Activated effector memory CD4-positive, alpha-beta T cell treated with anti-CD3 and anti-CD28 coated beads, Interleukin-2, amount 50 U/mL, for 16 hours (primary cell): Measurements from ENCODE around the gene PPP1R12B.
"Not testable (repeated sequence)": the region's sequence is repeated elsewhere in the genome, so short reads cannot be mapped to it uniquely, and the experiment has no call there.

Experiments
- DNase-seq: peaks from one replicate; pipeline ENCODE4 v3.0.0-alpha.2; 2020

PPP1R12B gene

GRCh38 chr1:202493112-202493511, 144.6 kb downstream of the PPP1R12B start:
- DNase-seq, result not testable (repeated sequence)

GRCh38 chr1:202498542-202498941, 150.0 kb downstream of the PPP1R12B start:
- no peak for DNase-seq

- not testable (repeated sequence) for DNase-seq
These were observed 151.5 kb downstream of the PPP1R12B start for GRCh38 chr1:202499997-202500396.

GRCh38 chr1:202501281-202501680, 152.8 kb downstream of the PPP1R12B start:
- DNase-seq, result no peak

GRCh38 chr1:202505356-202505755, 156.9 kb downstream of the PPP1R12B start:
- DNase-seq, result no peak

GRCh38 chr1:202505880-202506575, 157.5 kb downstream of the PPP1R12B start:
- not testable (repeated sequence) for DNase-seq

GRCh38 chr1:202508863-202509262, 160.4 kb downstream of the PPP1R12B start:
- DNase-seq, result not testable (repeated sequence)

- not testable (repeated sequence) for DNase-seq
These were observed 165.4 kb downstream of the PPP1R12B start for GRCh38 chr1:202513875-202514274.

- no peak for DNase-seq
These were observed 168.0 kb downstream of the PPP1R12B start for GRCh38 chr1:202516434-202516877.

GRCh38 chr1:202517146-202517545, 168.6 kb downstream of the PPP1R12B start:
- DNase-seq, result not testable (repeated sequence)

GRCh38 chr1:202518180-202518579, 169.7 kb downstream of the PPP1R12B start:
- not testable (repeated sequence) for DNase-seq

- DNase-seq, result not testable (repeated sequence)
These were observed 170.4 kb downstream of the PPP1R12B start for GRCh38 chr1:202518905-202519304.

- DNase-seq, result not testable (repeated sequence)
These were observed 171.8 kb downstream of the PPP1R12B start for GRCh38 chr1:202520129-202520856.

- DNase-seq, result not testable (repeated sequence)
These were observed 172.3 kb downstream of the PPP1R12B start for GRCh38 chr1:202520857-202521216.

GRCh38 chr1:202521484-202521883, 173.0 kb downstream of the PPP1R12B start:
- not testable (repeated sequence) for DNase-seq

- DNase-seq, result no peak
These were observed 173.4 kb downstream of the PPP1R12B start for GRCh38 chr1:202521886-202522285.

GRCh38 chr1:202526056-202526455, 177.6 kb downstream of the PPP1R12B start:
- DNase-seq, result not testable (repeated sequence)

GRCh38 chr1:202528096-202528722, 179.7 kb downstream of the PPP1R12B start:
- DNase-seq, result not testable (repeated sequence)

GRCh38 chr1:202530686-202531085, 182.2 kb downstream of the PPP1R12B start:
- DNase-seq, result not testable (repeated sequence)

- no peak for DNase-seq
These were observed 182.9 kb downstream of the PPP1R12B start for GRCh38 chr1:202531472-202531811.

- not testable (repeated sequence) for DNase-seq
These were observed 183.5 kb downstream of the PPP1R12B start for GRCh38 chr1:202531812-202532616.

GRCh38 chr1:202539166-202539574, 190.7 kb downstream of the PPP1R12B start:
- DNase-seq, result not testable (repeated sequence)

- not testable (repeated sequence) for DNase-seq
These were observed 191.1 kb downstream of the PPP1R12B start for GRCh38 chr1:202539583-202539982.
